IMR-90 (cell line): ENCODE results near the gene OR6F1.

Source experiments
- CEBPB ChIP-seq: IDR thresholded peaks from 2 replicates; pipeline ENCODE4 v1.6.1; 2012; ENCODE audit warnings: low read depth, low read length, improper control_type of control experiment
- NFE2L2 ChIP-seq: fragments of 150-350 bp; IDR thresholded peaks from 2 replicates; pipeline ENCODE4 v1.6.1; 2016; ENCODE audit warnings: low read depth, mild to moderate bottlenecking, low read length
- POLR2A ChIP-seq: IDR thresholded peaks from 2 replicates; pipeline ENCODE4 v1.6.1; 2012; ENCODE audit warnings: mild to moderate bottlenecking, low read depth, low read length
- RAD21 ChIP-seq: IDR thresholded peaks from 2 replicates; pipeline ENCODE4 v1.6.1; 2012; ENCODE audit warnings: low read length, improper control_type of control experiment
- SMC3 ChIP-seq: fragments of 150-350 bp; IDR thresholded peaks from 2 replicates; pipeline ENCODE4 v1.6.1; 2016; ENCODE audit warnings: low read depth, mild to moderate bottlenecking, antibody characterized with exemption, low read length, moderate library complexity
- TF ChIP-seq, protein P1 (sequence below): conservative IDR thresholded peaks from 2 replicates; pipeline ENCODE4 v1.5.1; 2012; ENCODE audit warnings: mild to moderate bottlenecking, low read depth, low read length, improper control_type of control experiment

DNA sequence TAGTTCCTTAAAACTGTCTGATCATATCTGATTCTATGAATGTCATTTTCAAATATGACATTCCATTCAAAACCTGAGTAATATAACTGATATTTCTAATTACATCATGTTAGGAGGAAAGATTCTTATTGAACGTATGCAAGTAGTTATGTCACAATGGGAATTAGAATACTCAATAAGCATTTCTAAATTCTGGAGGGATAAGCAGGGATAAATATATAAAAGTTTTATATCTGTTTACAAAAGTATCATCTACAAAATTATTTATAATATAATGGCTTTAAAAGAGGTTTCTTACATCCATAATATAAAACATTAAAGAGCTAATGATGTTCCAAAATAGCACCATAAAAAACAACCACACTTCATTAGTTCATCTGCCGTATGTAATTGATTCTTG is 31.6 kb upstream of the OR6F1 start, which contains the start of gene OR14A2:
- TF ChIP-seq SMC3, result no peak
- TF ChIP-seq, protein P1, sequence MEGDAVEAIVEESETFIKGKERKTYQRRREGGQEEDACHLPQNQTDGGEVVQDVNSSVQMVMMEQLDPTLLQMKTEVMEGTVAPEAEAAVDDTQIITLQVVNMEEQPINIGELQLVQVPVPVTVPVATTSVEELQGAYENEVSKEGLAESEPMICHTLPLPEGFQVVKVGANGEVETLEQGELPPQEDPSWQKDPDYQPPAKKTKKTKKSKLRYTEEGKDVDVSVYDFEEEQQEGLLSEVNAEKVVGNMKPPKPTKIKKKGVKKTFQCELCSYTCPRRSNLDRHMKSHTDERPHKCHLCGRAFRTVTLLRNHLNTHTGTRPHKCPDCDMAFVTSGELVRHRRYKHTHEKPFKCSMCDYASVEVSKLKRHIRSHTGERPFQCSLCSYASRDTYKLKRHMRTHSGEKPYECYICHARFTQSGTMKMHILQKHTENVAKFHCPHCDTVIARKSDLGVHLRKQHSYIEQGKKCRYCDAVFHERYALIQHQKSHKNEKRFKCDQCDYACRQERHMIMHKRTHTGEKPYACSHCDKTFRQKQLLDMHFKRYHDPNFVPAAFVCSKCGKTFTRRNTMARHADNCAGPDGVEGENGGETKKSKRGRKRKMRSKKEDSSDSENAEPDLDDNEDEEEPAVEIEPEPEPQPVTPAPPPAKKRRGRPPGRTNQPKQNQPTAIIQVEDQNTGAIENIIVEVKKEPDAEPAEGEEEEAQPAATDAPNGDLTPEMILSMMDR, result no peak
- no peak for TF ChIP-seq POLR2A
- no peak for TF ChIP-seq CEBPB
- TF ChIP-seq RAD21, result no peak
- no peak for TF ChIP-seq NFE2L2
